Measurements from ENCODE around the gene ACIN1.

GRCh38 chr14:23071244-23071920 is 23.6 kb downstream of the ACIN1 start:
- TF ChIP-seq, protein P1, sequence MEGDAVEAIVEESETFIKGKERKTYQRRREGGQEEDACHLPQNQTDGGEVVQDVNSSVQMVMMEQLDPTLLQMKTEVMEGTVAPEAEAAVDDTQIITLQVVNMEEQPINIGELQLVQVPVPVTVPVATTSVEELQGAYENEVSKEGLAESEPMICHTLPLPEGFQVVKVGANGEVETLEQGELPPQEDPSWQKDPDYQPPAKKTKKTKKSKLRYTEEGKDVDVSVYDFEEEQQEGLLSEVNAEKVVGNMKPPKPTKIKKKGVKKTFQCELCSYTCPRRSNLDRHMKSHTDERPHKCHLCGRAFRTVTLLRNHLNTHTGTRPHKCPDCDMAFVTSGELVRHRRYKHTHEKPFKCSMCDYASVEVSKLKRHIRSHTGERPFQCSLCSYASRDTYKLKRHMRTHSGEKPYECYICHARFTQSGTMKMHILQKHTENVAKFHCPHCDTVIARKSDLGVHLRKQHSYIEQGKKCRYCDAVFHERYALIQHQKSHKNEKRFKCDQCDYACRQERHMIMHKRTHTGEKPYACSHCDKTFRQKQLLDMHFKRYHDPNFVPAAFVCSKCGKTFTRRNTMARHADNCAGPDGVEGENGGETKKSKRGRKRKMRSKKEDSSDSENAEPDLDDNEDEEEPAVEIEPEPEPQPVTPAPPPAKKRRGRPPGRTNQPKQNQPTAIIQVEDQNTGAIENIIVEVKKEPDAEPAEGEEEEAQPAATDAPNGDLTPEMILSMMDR (IDR thresholded peaks at IDR 0.05) = no peak
- TF ChIP-seq POLR2A (IDR thresholded peaks at IDR 0.05) = no peak
- TF ChIP-seq EP300 (IDR thresholded peaks at IDR 0.05) = no peak

Measured in ovary (tissue), 3 donors.